B cell (primary cell): ENCODE results near the gene GPC5. TPM values are rescaled to one million over a fixed set of nuclear protein-coding genes. Genes with fewer than 3 reads are reported as not detected.

Source experiments
- ATAC-seq: fragments of 200-7000 bp; cut with Tn5 transposase; one replicate; pipeline ENCODE4 v1.10.0; 2021; ENCODE audit warnings: low read depth, mild to moderate bottlenecking, moderate number of reproducible peaks, moderate library complexity
- CTCF ChIA-PET: fragments of 350-600 bp; sonication (Branson Sonifier 250); formaldehyde crosslinking; loops from one replicate; lab custom pipeline; 2021; ENCODE audit warnings: antibody characterized with exemption, inconsistent platforms; lab: Charles Lee
- POLR2A ChIA-PET: fragments of 350-600 bp; sonication (Branson Sonifier 250); formaldehyde crosslinking; loops from one replicate; lab custom pipeline; 2021; ENCODE audit warnings: antibody characterized with exemption; lab: Charles Lee
- DNase-seq: peaks from one replicate; pipeline ENCODE4 v3.0.0; 2013
- H2AFZ ChIP-seq: 2 replicates; pipeline ENCODE4 v1.6.1; 2012; ENCODE audit warnings: mild to moderate bottlenecking, low read depth, low read length; ENCODE audit not compliant: insufficient read depth, poor library complexity, severe bottlenecking
- H3K27ac ChIP-seq, 2 donors: 1 replicate in 1 of 2; 2 replicates in 1 of 2; pipeline ENCODE4 v1.5.1; 2012 to 2013; ENCODE audit warnings: low read length in 2 of 2, mild to moderate bottlenecking in 2 of 2, moderate library complexity in 1 of 2
- H3K27me3 ChIP-seq, 4 experiments: fragments of 200-600 bp in 1 of 4; sonication (generic) in 1 of 4; replicated peaks in 1 of 4; 1 replicate in 2 of 4; 2 replicates in 2 of 4; pipeline versions ENCODE4 v1.6.1 to v1.7.0; 2013 to 2016; ENCODE audit warnings: low read length in 3 of 4, mild to moderate bottlenecking in 2 of 4, mixed read lengths in 1 of 4, moderate library complexity in 1 of 4; ENCODE audit not compliant: insufficient read depth in 4 of 4, control insufficient read depth in 3 of 4; ENCODE audit errors: control extremely low read depth in 1 of 4
- H3K36me3 ChIP-seq, 2 experiments: replicated peaks in 1 of 2; 1 replicate in 1 of 2; 2 replicates in 1 of 2; pipeline versions ENCODE4 v1.6.1 to v1.7.1; 2013; ENCODE audit warnings: low read length in 1 of 2; ENCODE audit not compliant: insufficient read depth in 2 of 2, control insufficient read depth in 1 of 2; ENCODE audit errors: control extremely low read depth in 1 of 2, extremely low read depth in 1 of 2
- H3K4me1 ChIP-seq, 2 donors: fragments of 200-600 bp in 1 of 2; sonication (generic) in 1 of 2; 1 replicate in 1 of 2; 2 replicates in 1 of 2; pipeline versions ENCODE4 v1.5.1 to v1.6.1; 2013 to 2017; ENCODE audit warnings: low read length in 2 of 2; ENCODE audit not compliant: control insufficient read depth in 2 of 2, insufficient read depth in 2 of 2
- H3K4me2 ChIP-seq: replicated peaks from 2 replicates; pipeline ENCODE3; 2012; ENCODE audit warnings: mild to moderate bottlenecking, low read depth, low read length; ENCODE audit not compliant: poor library complexity, severe bottlenecking
- H3K4me3 ChIP-seq, 5 experiments: fragments of 200-600 bp in 1 of 5; sonication (generic) in 1 of 5; 1 replicate in 3 of 5; 2 replicates in 2 of 5; pipeline versions ENCODE4 v1.5.1 to v1.7.0; 2011 to 2016; ENCODE audit warnings: low read length in 4 of 5, mild to moderate bottlenecking in 4 of 5, low read depth in 2 of 5, control low read depth in 1 of 5, moderate library complexity in 1 of 5; ENCODE audit not compliant: insufficient read depth in 1 of 5; ENCODE audit errors: control extremely low read depth in 1 of 5, extremely low read depth in 1 of 5
- H3K79me2 ChIP-seq: fragments of 200-600 bp; sonication (generic); one replicate; pipeline ENCODE4 v1.6.0; 2016; ENCODE audit warnings: low read length; ENCODE audit not compliant: control insufficient read depth, insufficient read depth
- H3K9ac ChIP-seq: fragments of 200-600 bp; sonication (generic); 2 replicates; pipeline ENCODE4 v1.6.1; 2017; ENCODE audit warnings: mild to moderate bottlenecking, low read length, moderate library complexity
- H3K9me3 ChIP-seq, 3 donors: one replicate each; pipeline versions ENCODE4 v1.6.1 to v1.7.1; 2013; ENCODE audit warnings: low read length in 2 of 3; ENCODE audit not compliant: control insufficient read depth in 2 of 3, insufficient read depth in 1 of 3; ENCODE audit errors: control extremely low read depth in 1 of 3
- H4K20me1 ChIP-seq: 2 replicates; pipeline ENCODE4 v1.6.0; 2012; ENCODE audit warnings: mild to moderate bottlenecking, low read length; ENCODE audit not compliant: insufficient read depth, control insufficient read depth, poor library complexity, severe bottlenecking
- H3K27ac Mint-ChIP-seq: one replicate; pipeline ENCODE4 v1.8.0; 2021; ENCODE audit warnings: mixed read lengths
- H3K27me3 Mint-ChIP-seq: one replicate; pipeline ENCODE4 v1.8.0; 2021; ENCODE audit warnings: mixed read lengths
- H3K4me1 Mint-ChIP-seq: one replicate; pipeline ENCODE4 v1.8.0; 2021; ENCODE audit warnings: mixed read lengths
- H3K4me3 Mint-ChIP-seq: one replicate; pipeline ENCODE4 v1.8.0; 2021; ENCODE audit warnings: mixed read lengths
- H3K9me3 Mint-ChIP-seq: one replicate; pipeline ENCODE4 v1.8.0; 2022; ENCODE audit warnings: mixed read lengths; ENCODE audit not compliant: insufficient read depth
- CTCF ChIP-seq: fragments of 200-600 bp; IDR thresholded peaks from one replicate; pipeline ENCODE4 v1.8.0; 2022; ENCODE audit warnings: antibody characterized with exemption, mild to moderate bottlenecking
- EZH2 ChIP-seq: IDR thresholded peaks from 2 replicates; pipeline ENCODE4 v1.6.1; 2012; ENCODE audit warnings: borderline replicate concordance, low read depth, mild to moderate bottlenecking, moderate library complexity, low read length; ENCODE audit not compliant: insufficient read depth, poor library complexity, severe bottlenecking
- WGBS: methylation state at CpG from one replicate; pipeline ENCODE4 v1.1.5; 2013; ENCODE audit warnings: missing lambda C conversion rate; ENCODE audit not compliant: insufficient coverage; 5-methylcytosine and 5-hydroxymethylcytosine counted together
- intact Hi-C: fragments of 100-400 bp; cut with micrococcal nuclease; formaldehyde crosslinking; loops from one replicate; pipeline ENCODE4 v1.10.0; 2022
- polyA plus RNA-seq: library from polyadenylated mRNA; depleted of rRNA; stranded (reverse); fragments of >200 nt; gene quantifications from 2 replicates; pipeline ENCODE4 v1.2.3, GENCODE V29; 2012
- total RNA-seq, 2 donors: library from RNA; stranded (reverse); fragments of 120-200 nt in 1 of 2; gene quantifications; 1 replicate in 1 of 2; 2 replicates in 1 of 2; pipeline versions ENCODE4 v1.2.3 to v1.2.4, GENCODE V29; 2013 to 2022

GPC5 gene
- total and polyA plus RNA-seq, 2 donors (not counting 1 experiment from before 2014, with no cell fraction given), result 0.15 to 0.30 TPM

DNA sequence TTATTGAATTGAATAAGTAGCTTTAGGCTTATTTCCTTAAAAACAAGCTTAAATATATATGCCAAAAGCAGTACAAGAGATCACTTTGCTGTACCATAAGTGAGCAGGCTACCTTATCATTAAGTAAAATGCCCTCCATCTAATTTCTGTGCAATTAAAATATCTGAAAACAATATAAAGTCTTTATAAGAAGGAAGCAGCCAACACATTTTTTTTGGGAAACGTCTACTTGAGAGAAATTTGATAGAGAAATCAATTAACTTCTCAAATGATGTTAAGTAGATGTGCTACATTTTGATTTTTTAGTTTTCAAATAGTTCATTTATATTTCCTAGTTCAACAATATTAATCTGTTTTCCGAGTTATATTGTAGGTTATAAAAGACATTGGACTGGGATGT, 52.5 kb downstream of the GPC5 start:
- Mint-ChIP-seq H3K4me1 (no peaks in the 10 kb centered on the region), H3K27me3 (peaks cover 11% of the 10 kb centered on the region), H3K4me3 (no peak overlapping the region), H3K9me3 (no peaks in the 10 kb centered on the region), H3K27ac (no peak overlapping the region)
- Histone ChIP-seq H3K9me3 (no peaks in the 10 kb centered on the region), H2AFZ (no peak overlapping the region), H3K27me3 (peaks cover 0 to 2% (median 0%) of the 10 kb centered on the region in 4 experiments), H4K20me1 (no peaks in the 10 kb centered on the region), H3K4me1 (no peaks in the 10 kb centered on the region), H3K79me2 (no peaks in the 10 kb centered on the region), H3K4me2 (no peak overlapping the region), H3K9ac (no peak overlapping the region), H3K36me3 (no peaks in the 10 kb centered on the region), H3K4me3 (no peak overlapping the region), H3K27ac (no peak overlapping the region)
- ChIA-PET POLR2A (no interaction called here), CTCF (no interaction called here)
- TF ChIP-seq EZH2 (no peak), CTCF (no peak)
- no CpG with 5 or more reads among the region's 2 CpGs for WGBS
- DNase-seq (no peak), ATAC-seq (no peak)
- intact Hi-C loops, result no loop called here

- Mint-ChIP-seq H3K27ac (no peak overlapping the region), H3K27me3 (peaks cover 15% of the 10 kb centered on the region), H3K9me3 (no peaks in the 10 kb centered on the region), H3K4me1 (no peaks in the 10 kb centered on the region), H3K4me3 (no peak overlapping the region)
- H4K20me1 ChIP-seq, result no peaks in the 10 kb centered on the region
- no peak overlapping the region for H3K4me3 ChIP-seq
- no peak for TF ChIP-seq EZH2
- no peak for TF ChIP-seq CTCF
- H3K27ac ChIP-seq, result no peak overlapping the region
- no peaks in the 10 kb centered on the region for H3K4me1 ChIP-seq
- POLR2A ChIA-PET, result no interaction called here
- CTCF ChIA-PET, result interaction anchor here (1.1 kb wide), 1 partner anchor 73 kb away, joined by 3 read pairs; no protein-coding TSS in a partner anchor
- peaks cover 0 to 2% (median 0%) of the 10 kb centered on the region in 4 experiments for H3K27me3 ChIP-seq
- H2AFZ ChIP-seq, result no peak overlapping the region
- intact Hi-C loops, result loop anchor here (5.0 kb wide), 1 partner anchor 142 kb away; no protein-coding TSS in a partner anchor
- no peak overlapping the region for H3K4me2 ChIP-seq
- DNase-seq (no peak), ATAC-seq (no peak)
- H3K9ac ChIP-seq, result no peak overlapping the region
- no peaks in the 10 kb centered on the region for H3K36me3 ChIP-seq
- no CpG with 5 or more reads among the region's 1 CpG for WGBS
- no peaks in the 10 kb centered on the region for H3K79me2 ChIP-seq
- H3K9me3 ChIP-seq, result no peaks in the 10 kb centered on the region
Measured at GRCh38 chr13:91454666-91455065, 56.2 kb downstream of the GPC5 start.
